ENCODE results near the gene ARHGAP25. TPM values are rescaled to one million over a fixed set of nuclear protein-coding genes. Genes with fewer than 3 reads are reported as not detected.
A peak's percentile ranks its signal among the peaks of the same experiment; 100 is the strongest.

ARHGAP25 gene
- total and polyA plus RNA-seq, 4 donors: 3.5 to 7.0 (median 5.3) TPM

DNA sequence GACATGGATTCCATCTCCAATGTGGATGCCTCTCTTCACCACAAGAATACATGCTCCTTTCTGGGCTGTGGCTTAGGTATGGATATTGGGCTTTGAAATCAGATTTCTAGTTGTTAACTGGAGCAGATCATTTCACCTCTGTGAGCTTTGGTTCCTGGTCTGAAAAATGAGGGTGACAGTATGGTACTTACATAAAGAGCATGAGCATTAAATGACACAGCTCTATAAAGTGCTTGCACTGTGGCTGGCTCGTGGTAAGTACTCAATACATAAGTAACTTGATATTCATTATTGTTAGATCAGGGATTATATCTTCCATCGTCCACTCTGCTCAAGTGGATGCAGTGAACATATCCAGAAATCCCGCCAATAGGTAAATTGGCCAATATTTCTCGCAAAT is 33.4 kb downstream of the ARHGAP25 start:
- H3K27me3 ChIP-seq (ENCODE audit: control insufficient read depth in 4 of 4, insufficient read depth in 4 of 4, low read length in 3 of 4): no peaks in the 10 kb centered on the region
- H3K4me3 ChIP-seq (ENCODE audit: low read depth in 1 of 3, low read length in 3 of 3): no peak overlapping the region
- H3K9ac ChIP-seq (ENCODE audit: low read depth in 1 of 2, low read length in 2 of 2): no peak overlapping the region
- H3K36me3 ChIP-seq (ENCODE audit: control insufficient read depth in 4 of 4, insufficient read depth in 3 of 4, low read depth in 1 of 4, low read length in 3 of 4): no peaks in the 10 kb centered on the region
- H3K9me3 ChIP-seq (ENCODE audit: control insufficient read depth in 4 of 4, low read length in 3 of 4): no peaks in the 10 kb centered on the region
- peaks cover 0 to 9% (median 3%) of the 10 kb centered on the region in 4 donors for H3K4me1 ChIP-seq (ENCODE audit: control insufficient read depth in 4 of 4, insufficient read depth in 4 of 4, low read length in 3 of 4)
- WGBS: 90% methylated on average over 4 of the region's 4 CpGs
- H3K27ac ChIP-seq (ENCODE audit: low read depth in 1 of 2, low read length in 2 of 2): peak overlapping the region in 1 of 2 donors; percentile 18
- TF ChIP-seq NR2F2 (IDR thresholded peaks at IDR 0.05) (no peak), JUND (IDR thresholded peaks at IDR 0.05) (no peak), HNF4G (IDR thresholded peaks at IDR 0.05) (no peak), MAX (IDR thresholded peaks at IDR 0.05) (no peak)
- TF ChIP-seq, protein P1, sequence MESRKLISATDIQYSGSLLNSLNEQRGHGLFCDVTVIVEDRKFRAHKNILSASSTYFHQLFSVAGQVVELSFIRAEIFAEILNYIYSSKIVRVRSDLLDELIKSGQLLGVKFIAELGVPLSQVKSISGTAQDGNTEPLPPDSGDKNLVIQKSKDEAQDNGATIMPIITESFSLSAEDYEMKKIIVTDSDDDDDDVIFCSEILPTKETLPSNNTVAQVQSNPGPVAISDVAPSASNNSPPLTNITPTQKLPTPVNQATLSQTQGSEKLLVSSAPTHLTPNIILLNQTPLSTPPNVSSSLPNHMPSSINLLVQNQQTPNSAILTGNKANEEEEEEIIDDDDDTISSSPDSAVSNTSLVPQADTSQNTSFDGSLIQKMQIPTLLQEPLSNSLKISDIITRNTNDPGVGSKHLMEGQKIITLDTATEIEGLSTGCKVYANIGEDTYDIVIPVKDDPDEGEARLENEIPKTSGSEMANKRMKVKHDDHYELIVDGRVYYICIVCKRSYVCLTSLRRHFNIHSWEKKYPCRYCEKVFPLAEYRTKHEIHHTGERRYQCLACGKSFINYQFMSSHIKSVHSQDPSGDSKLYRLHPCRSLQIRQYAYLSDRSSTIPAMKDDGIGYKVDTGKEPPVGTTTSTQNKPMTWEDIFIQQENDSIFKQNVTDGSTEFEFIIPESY (IDR thresholded peaks at IDR 0.05): no peak
- no peak for DNase-seq (ENCODE audit: low spot score)

DNA sequence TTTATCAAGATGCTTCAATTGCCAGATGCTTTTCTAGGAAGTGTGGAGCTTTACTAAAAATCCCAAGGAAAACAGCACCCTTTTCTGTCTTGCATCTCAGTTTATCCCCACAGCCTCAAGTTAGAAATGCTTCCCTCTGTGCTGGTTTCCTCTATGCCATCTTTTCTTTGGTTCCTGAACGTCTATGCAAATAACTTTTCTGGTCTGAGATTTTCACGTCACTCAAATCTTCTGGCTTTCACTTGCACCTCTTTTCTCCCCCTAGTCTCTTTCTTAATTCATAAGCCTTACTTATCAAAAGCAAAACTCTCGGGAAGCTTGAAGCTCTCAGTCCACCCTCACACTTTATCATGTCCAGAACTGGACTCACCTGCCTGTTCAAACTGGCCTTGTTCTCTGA is 33.9 kb downstream of the ARHGAP25 start:
- H3K27me3 ChIP-seq (ENCODE audit: control insufficient read depth in 4 of 4, insufficient read depth in 4 of 4, low read length in 3 of 4): no peaks in the 10 kb centered on the region
- H3K4me1 ChIP-seq (ENCODE audit: control insufficient read depth in 4 of 4, insufficient read depth in 4 of 4, low read length in 3 of 4): peaks cover 0 to 9% (median 3%) of the 10 kb centered on the region in 4 donors
- WGBS: 77% methylated on average over 3 of the region's 3 CpGs
- no peaks in the 10 kb centered on the region for H3K9me3 ChIP-seq (ENCODE audit: control insufficient read depth in 4 of 4, low read length in 3 of 4)
- no peaks in the 10 kb centered on the region for H3K36me3 ChIP-seq (ENCODE audit: control insufficient read depth in 4 of 4, insufficient read depth in 3 of 4, low read depth in 1 of 4, low read length in 3 of 4)
- no peak for DNase-seq (ENCODE audit: low spot score)
- no peak for TF ChIP-seq YY1 (IDR thresholded peaks at IDR 0.05)
- TF ChIP-seq, protein P2, sequence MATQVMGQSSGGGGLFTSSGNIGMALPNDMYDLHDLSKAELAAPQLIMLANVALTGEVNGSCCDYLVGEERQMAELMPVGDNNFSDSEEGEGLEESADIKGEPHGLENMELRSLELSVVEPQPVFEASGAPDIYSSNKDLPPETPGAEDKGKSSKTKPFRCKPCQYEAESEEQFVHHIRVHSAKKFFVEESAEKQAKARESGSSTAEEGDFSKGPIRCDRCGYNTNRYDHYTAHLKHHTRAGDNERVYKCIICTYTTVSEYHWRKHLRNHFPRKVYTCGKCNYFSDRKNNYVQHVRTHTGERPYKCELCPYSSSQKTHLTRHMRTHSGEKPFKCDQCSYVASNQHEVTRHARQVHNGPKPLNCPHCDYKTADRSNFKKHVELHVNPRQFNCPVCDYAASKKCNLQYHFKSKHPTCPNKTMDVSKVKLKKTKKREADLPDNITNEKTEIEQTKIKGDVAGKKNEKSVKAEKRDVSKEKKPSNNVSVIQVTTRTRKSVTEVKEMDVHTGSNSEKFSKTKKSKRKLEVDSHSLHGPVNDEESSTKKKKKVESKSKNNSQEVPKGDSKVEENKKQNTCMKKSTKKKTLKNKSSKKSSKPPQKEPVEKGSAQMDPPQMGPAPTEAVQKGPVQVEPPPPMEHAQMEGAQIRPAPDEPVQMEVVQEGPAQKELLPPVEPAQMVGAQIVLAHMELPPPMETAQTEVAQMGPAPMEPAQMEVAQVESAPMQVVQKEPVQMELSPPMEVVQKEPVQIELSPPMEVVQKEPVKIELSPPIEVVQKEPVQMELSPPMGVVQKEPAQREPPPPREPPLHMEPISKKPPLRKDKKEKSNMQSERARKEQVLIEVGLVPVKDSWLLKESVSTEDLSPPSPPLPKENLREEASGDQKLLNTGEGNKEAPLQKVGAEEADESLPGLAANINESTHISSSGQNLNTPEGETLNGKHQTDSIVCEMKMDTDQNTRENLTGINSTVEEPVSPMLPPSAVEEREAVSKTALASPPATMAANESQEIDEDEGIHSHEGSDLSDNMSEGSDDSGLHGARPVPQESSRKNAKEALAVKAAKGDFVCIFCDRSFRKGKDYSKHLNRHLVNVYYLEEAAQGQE (IDR thresholded peaks at IDR 0.05): no peak
- TF ChIP-seq, protein P3, sequence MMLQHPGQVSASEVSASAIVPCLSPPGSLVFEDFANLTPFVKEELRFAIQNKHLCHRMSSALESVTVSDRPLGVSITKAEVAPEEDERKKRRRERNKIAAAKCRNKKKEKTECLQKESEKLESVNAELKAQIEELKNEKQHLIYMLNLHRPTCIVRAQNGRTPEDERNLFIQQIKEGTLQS (IDR thresholded peaks at IDR 0.05): no peak
- no peak overlapping the region for H3K9ac ChIP-seq (ENCODE audit: low read depth in 1 of 2, low read length in 2 of 2)
- H3K27ac ChIP-seq (ENCODE audit: low read depth in 1 of 2, low read length in 2 of 2): no peak overlapping the region
- H3K4me3 ChIP-seq (ENCODE audit: low read depth in 1 of 3, low read length in 3 of 3): no peak overlapping the region

DNA sequence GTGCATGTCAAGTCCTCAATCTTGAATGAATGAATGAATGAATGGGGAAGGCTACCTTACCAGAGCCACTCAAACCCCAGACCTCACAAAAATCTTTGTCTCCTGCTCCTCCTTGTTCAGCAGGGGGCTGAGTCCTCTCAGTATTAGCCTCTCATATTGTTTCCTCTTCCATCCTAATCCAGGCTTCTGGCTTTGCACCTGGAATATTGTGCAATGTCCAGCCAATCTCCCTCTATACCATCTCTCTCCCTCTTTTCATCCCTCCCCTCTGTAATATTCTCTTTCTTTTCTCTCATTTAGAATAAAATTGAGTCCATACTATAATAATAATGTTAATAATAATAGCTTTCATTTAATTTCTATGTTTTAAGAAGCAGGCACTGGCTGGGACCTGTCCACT is 34.3 kb downstream of the ARHGAP25 start:
- Histone ChIP-seq H3K9me3 (ENCODE audit: control insufficient read depth in 4 of 4, low read length in 3 of 4) (no peaks in the 10 kb centered on the region), H3K27me3 (ENCODE audit: control insufficient read depth in 4 of 4, insufficient read depth in 4 of 4, low read length in 3 of 4) (no peaks in the 10 kb centered on the region), H3K36me3 (ENCODE audit: control insufficient read depth in 4 of 4, insufficient read depth in 3 of 4, low read depth in 1 of 4, low read length in 3 of 4) (no peaks in the 10 kb centered on the region), H3K4me3 (ENCODE audit: low read depth in 1 of 3, low read length in 3 of 3) (no peak overlapping the region), H3K9ac (ENCODE audit: low read depth in 1 of 2, low read length in 2 of 2) (no peak overlapping the region), H3K4me1 (ENCODE audit: control insufficient read depth in 4 of 4, insufficient read depth in 4 of 4, low read length in 3 of 4) (peaks cover 0 to 9% (median 3%) of the 10 kb centered on the region in 4 donors), H3K27ac (ENCODE audit: low read depth in 1 of 2, low read length in 2 of 2) (no peak overlapping the region)
- no peak for DNase-seq (ENCODE audit: low spot score)
- TF ChIP-seq GABPA (IDR thresholded peaks at IDR 0.05 in 1 of 2, conservative IDR thresholded peaks at IDR 0.05 in 1 of 2): no peak
- no peak for TF ChIP-seq NR2F2 (IDR thresholded peaks at IDR 0.05)
- TF ChIP-seq FOXA2 (IDR thresholded peaks at IDR 0.05): no peak
- no peak for TF ChIP-seq RXRA (IDR thresholded peaks at IDR 0.05)
- TF ChIP-seq, protein P1 (IDR thresholded peaks at IDR 0.05): no peak
- TF ChIP-seq, protein P3 (IDR thresholded peaks at IDR 0.05): no peak
- TF ChIP-seq EGR1 (IDR thresholded peaks at IDR 0.05; ENCODE audit: low read depth in 2 of 2): no peak
- no peak for TF ChIP-seq JUND (IDR thresholded peaks at IDR 0.05)
